HCT116 (cell line): ENCODE results near the gene RNF144B. TPM values are rescaled to one million over a fixed set of nuclear protein-coding genes. Genes with fewer than 3 reads are reported as not detected.

Experiments
- ATAC-seq: fragments of 200-7000 bp; cut with Tn5 transposase; 2 replicates; pipeline ENCODE4 v1.9.1; 2020; ENCODE audit warnings: mild to moderate bottlenecking, moderate library complexity
- BruUV-seq: library from RNA; stranded (reverse); fragments of 400-500 nt; replicated peaks from 2 replicates; lab custom pipeline; 2021; lab: Mats Ljungman, UMichigan
- CTCF ChIA-PET: fragments of 300-600 bp; sonication (Branson Sonifier 250); formaldehyde crosslinking; loops from one replicate; lab custom pipeline; 2021; ENCODE audit warnings: antibody characterized with exemption; lab: Charles Lee
- POLR2A ChIA-PET: fragments of 300-600, 350-600 bp; sonication (Branson Sonifier 250); formaldehyde crosslinking; loops from one replicate; lab custom pipeline; 2021; ENCODE audit warnings: antibody characterized with exemption; lab: Charles Lee
- RAD21 ChIA-PET, 2 experiments: fragments of 300-600 bp; sonication (Branson Sonifier 250); formaldehyde crosslinking; loops; one replicate each; lab custom pipeline; 2023; ENCODE audit warnings: low total read pairs in 2 of 2; ENCODE audit not compliant: uncharacterized antibody in 2 of 2, unreplicated experiment in 2 of 2, low non-redundant PET in 1 of 2; lab: Charles Lee
- DNase-seq: peaks from one replicate; pipeline ENCODE4 v3.0.0-alpha.2; 2010; ENCODE audit warnings: low read depth, low spot score
- H2AFZ ChIP-seq: fragments of 200-600 bp; shearing (Covaris generic), sonication (generic); 2 replicates; pipeline ENCODE4 v1.6.1; 2017; ENCODE audit warnings: low read depth, mixed run types, mixed read lengths, antibody characterized with exemption, low read length; ENCODE audit not compliant: poor library complexity, severe bottlenecking
- H3K27ac ChIP-seq: 2 replicates; pipeline ENCODE4 v1.5.1; 2012; ENCODE audit warnings: low read depth, low read length
- H3K27me3 ChIP-seq: fragments of 200-600 bp; sonication (generic); 2 replicates; pipeline ENCODE4 v1.6.1; 2016; ENCODE audit warnings: mixed run types, low read length, mixed read lengths; ENCODE audit not compliant: insufficient read depth
- H3K36me3 ChIP-seq, 2 experiments: fragments of 200-500 bp in 1 of 2; fragments of 200-600 bp in 1 of 2; sonication (Bioruptor generic) in 1 of 2; sonication (generic) in 1 of 2; 2 replicates each; pipeline versions ENCODE4 v1.5.1 to v1.6.1; 2014 to 2016; ENCODE audit warnings: low read length in 2 of 2, inconsistent platforms in 1 of 2, mixed read lengths in 1 of 2, mixed run types in 1 of 2; ENCODE audit not compliant: insufficient read depth in 2 of 2, control insufficient read depth in 1 of 2
- H3K4me1 ChIP-seq, 2 experiments: fragments of 200-600 bp in 1 of 2; sonication (generic) in 1 of 2; 2 replicates each; pipeline versions ENCODE4 v1.5.1 to v1.6.1; 2012 to 2017; ENCODE audit warnings: low read length in 2 of 2, inconsistent platforms in 1 of 2, mild to moderate bottlenecking in 1 of 2, mixed read lengths in 1 of 2, mixed run types in 1 of 2, moderate library complexity in 1 of 2; ENCODE audit not compliant: insufficient read depth in 2 of 2, control insufficient read depth in 1 of 2
- H3K4me2 ChIP-seq: fragments of 200-600 bp; sonication (generic); 2 replicates; pipeline ENCODE4 v1.6.1; 2017; ENCODE audit warnings: mixed run types, low read length, mixed read lengths
- H3K4me3 ChIP-seq, 2 experiments: fragments of 200-600 bp in 1 of 2; sonication (generic) in 1 of 2; replicated peaks in 1 of 2; 2 replicates each; pipeline ENCODE4 v1.5.1; 2011 to 2016; ENCODE audit warnings: low read length in 2 of 2, control low read depth in 1 of 2, low read depth in 1 of 2, mild to moderate bottlenecking in 1 of 2, mixed read lengths in 1 of 2, mixed run types in 1 of 2
- H3K79me2 ChIP-seq: fragments of 200-600 bp; sonication (generic); 2 replicates; pipeline ENCODE4 v1.6.1; 2017; ENCODE audit warnings: mild to moderate bottlenecking, mixed run types, low read length, moderate library complexity, mixed read lengths; ENCODE audit not compliant: insufficient read depth
- H3K9ac ChIP-seq: fragments of 200-600 bp; sonication (generic); 2 replicates; pipeline ENCODE4 v1.6.1; 2016; ENCODE audit warnings: low read length, mixed read lengths
- H3K9me2 ChIP-seq: fragments of 200-600 bp; sonication (generic), shearing (Covaris generic); 2 replicates; pipeline ENCODE4 v1.6.1; 2017; ENCODE audit warnings: mixed run types, mild to moderate bottlenecking, moderate library complexity; ENCODE audit not compliant: insufficient read depth
- H3K9me3 ChIP-seq, 2 experiments: fragments of 200-500 bp in 1 of 2; fragments of 200-600 bp in 1 of 2; sonication (Bioruptor generic) in 1 of 2; sonication (generic) in 1 of 2; 2 replicates each; pipeline ENCODE4 v1.6.1; 2014 to 2017; ENCODE audit warnings: low read length in 2 of 2, mixed read lengths in 2 of 2, inconsistent platforms in 1 of 2, low read depth in 1 of 2, mild to moderate bottlenecking in 1 of 2, mixed run types in 1 of 2, moderate library complexity in 1 of 2; ENCODE audit not compliant: control insufficient read depth in 1 of 2, insufficient read depth in 1 of 2
- H4K20me1 ChIP-seq: fragments of 200-600 bp; sonication (generic), shearing (Covaris generic); 2 replicates; pipeline ENCODE4 v1.6.1; 2017; ENCODE audit warnings: mixed run types, mild to moderate bottlenecking, moderate library complexity; ENCODE audit not compliant: insufficient read depth
- ATF3 ChIP-seq: IDR thresholded peaks from 2 replicates; pipeline ENCODE4 v1.6.1; 2012
- CBX3 ChIP-seq: IDR thresholded peaks from 2 replicates; pipeline ENCODE4 v1.6.1; 2012; ENCODE audit warnings: low read depth
- CEBPB ChIP-seq: IDR thresholded peaks from 2 replicates; pipeline ENCODE4 v1.6.1; 2012; ENCODE audit warnings: low read depth
- EGR1 ChIP-seq: IDR thresholded peaks from 2 replicates; pipeline ENCODE4 v1.6.1; 2012; ENCODE audit warnings: low read depth
- EZH2phosphoT487 ChIP-seq: fragments of 200-600 bp; IDR thresholded peaks from 2 replicates; pipeline ENCODE4 v1.6.1; 2018; ENCODE audit warnings: antibody characterized with exemption, borderline replicate concordance
- FOSL1 ChIP-seq: IDR thresholded peaks from 2 replicates; pipeline ENCODE4 v1.6.1; 2012; ENCODE audit warnings: low read depth
- JUND ChIP-seq: IDR thresholded peaks from 2 replicates; pipeline ENCODE4 v1.6.1; 2012
- MAX ChIP-seq: IDR thresholded peaks from 2 replicates; pipeline ENCODE4 v1.6.1; 2012
- POLR2A ChIP-seq: IDR thresholded peaks from 2 replicates; pipeline ENCODE4 v1.7.0; 2011; ENCODE audit warnings: borderline replicate concordance; ENCODE audit not compliant: insufficient read depth, insufficient read length; ENCODE audit errors: extremely low read depth
- POLR2AphosphoS5 ChIP-seq: IDR thresholded peaks from 2 replicates; pipeline ENCODE4 v1.6.1; 2011; ENCODE audit warnings: mild to moderate bottlenecking, low read depth, low read length, moderate library complexity
- SIN3A ChIP-seq: IDR thresholded peaks from 2 replicates; pipeline ENCODE4 v1.6.1; 2012; ENCODE audit warnings: low read depth
- TCF7L2 ChIP-seq: IDR thresholded peaks from 2 replicates; pipeline ENCODE4 v1.7.0; 2011; ENCODE audit warnings: borderline replicate concordance, inconsistent platforms; ENCODE audit not compliant: insufficient read depth, insufficient read length; ENCODE audit errors: extremely low read depth
- YY1 ChIP-seq: IDR thresholded peaks from 2 replicates; pipeline ENCODE4 v1.6.1; 2011; ENCODE audit warnings: low read length, low read depth, moderate library complexity, mild to moderate bottlenecking; ENCODE audit not compliant: insufficient replicate concordance; ENCODE audit errors: extremely low read depth
- ZFX ChIP-seq: fragments of 450-650 bp; IDR thresholded peaks from 2 replicates; pipeline ENCODE4 v1.6.1; 2017
- ZNF274 ChIP-seq: fragments of 200-500 bp; sonication (Bioruptor generic); IDR thresholded peaks from 2 replicates; pipeline ENCODE4 v1.6.1; 2014; ENCODE audit warnings: mild to moderate bottlenecking, low read depth, low read length, inconsistent platforms
- intact Hi-C: fragments of 100-400 bp; cut with micrococcal nuclease; formaldehyde crosslinking; loops from 2 replicates; pipeline ENCODE4 v1.10.0; 2022
- total RNA-seq: library from RNA; stranded (reverse); gene quantifications from one replicate; pipeline ENCODE4 v1.2.1, GENCODE V29; 2021; ENCODE audit not compliant: unreplicated experiment
- TF ChIP-seq, protein P1 (sequence below): IDR thresholded peaks from 2 replicates; pipeline ENCODE4 v1.6.1; 2011; ENCODE audit warnings: mild to moderate bottlenecking, low read length, moderate library complexity; ENCODE audit not compliant: insufficient replicate concordance; ENCODE audit errors: extremely low read depth

RNF144B gene
- total RNA-seq, 1 experiment from 2014 or later: 2.1 TPM

DNA sequence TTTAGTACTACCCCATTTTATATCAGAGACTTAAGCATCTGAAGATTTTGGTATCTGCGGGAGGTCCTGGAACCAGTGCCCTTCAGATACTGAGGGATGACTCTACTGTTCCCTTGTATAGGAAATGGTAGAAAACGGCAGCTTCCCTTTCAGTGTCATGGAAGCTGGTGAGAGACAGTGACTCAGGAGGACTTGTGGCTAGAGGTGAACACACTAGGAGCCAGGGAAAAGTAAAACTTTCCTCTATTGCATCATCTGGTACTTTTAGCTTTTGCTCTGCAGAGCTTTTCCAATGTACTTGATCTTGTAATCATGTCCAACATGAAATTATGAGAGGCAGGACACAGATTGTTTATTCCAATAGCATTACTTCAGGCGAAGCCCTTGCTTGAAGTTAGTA, 45.0 kb downstream of the RNF144B start (continued):
- no peak for TF ChIP-seq YY1
- no peak for TF ChIP-seq ZNF274
- no peak for TF ChIP-seq EZH2phosphoT487
- TF ChIP-seq TCF7L2: no peak
- TF ChIP-seq SIN3A: no peak
- TF ChIP-seq JUND: no peak
- TF ChIP-seq POLR2AphosphoS5: no peak
- no peak for TF ChIP-seq CEBPB
- no peak for TF ChIP-seq FOSL1
- no peak for TF ChIP-seq ZFX
- TF ChIP-seq, protein P1, sequence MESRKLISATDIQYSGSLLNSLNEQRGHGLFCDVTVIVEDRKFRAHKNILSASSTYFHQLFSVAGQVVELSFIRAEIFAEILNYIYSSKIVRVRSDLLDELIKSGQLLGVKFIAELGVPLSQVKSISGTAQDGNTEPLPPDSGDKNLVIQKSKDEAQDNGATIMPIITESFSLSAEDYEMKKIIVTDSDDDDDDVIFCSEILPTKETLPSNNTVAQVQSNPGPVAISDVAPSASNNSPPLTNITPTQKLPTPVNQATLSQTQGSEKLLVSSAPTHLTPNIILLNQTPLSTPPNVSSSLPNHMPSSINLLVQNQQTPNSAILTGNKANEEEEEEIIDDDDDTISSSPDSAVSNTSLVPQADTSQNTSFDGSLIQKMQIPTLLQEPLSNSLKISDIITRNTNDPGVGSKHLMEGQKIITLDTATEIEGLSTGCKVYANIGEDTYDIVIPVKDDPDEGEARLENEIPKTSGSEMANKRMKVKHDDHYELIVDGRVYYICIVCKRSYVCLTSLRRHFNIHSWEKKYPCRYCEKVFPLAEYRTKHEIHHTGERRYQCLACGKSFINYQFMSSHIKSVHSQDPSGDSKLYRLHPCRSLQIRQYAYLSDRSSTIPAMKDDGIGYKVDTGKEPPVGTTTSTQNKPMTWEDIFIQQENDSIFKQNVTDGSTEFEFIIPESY: no peak
- TF ChIP-seq EGR1: no peak
- TF ChIP-seq CBX3: no peak
- TF ChIP-seq, all 23 proteins: peak for 0

GRCh38 chr6:18432619-18433018, 45.5 kb downstream of the RNF144B start:
- Histone ChIP-seq H3K9me3 (no peaks in the 10 kb centered on the region), H3K4me1 (peaks cover 7 to 14% of the 10 kb centered on the region in 2 experiments), H3K27me3 (no peaks in the 10 kb centered on the region), H3K79me2 (no peaks in the 10 kb centered on the region), H3K4me2 (no peak overlapping the region), H4K20me1 (no peaks in the 10 kb centered on the region), H3K4me3 (no peak overlapping the region), H3K36me3 (no peaks in the 10 kb centered on the region), H3K9ac (no peak overlapping the region), H2AFZ (no peak overlapping the region), H3K9me2 (no peaks in the 10 kb centered on the region)
- CTCF ChIA-PET: no interaction called here
- POLR2A ChIA-PET: no interaction called here
- BruUV-seq: no TSS peak
- TF ChIP-seq YY1: no peak
- TF ChIP-seq POLR2A: no peak
- no peak for TF ChIP-seq MAX
- TF ChIP-seq CEBPB: no peak
- no peak for TF ChIP-seq ATF3
- TF ChIP-seq, all 23 proteins: peak for 0
- H3K27ac ChIP-seq: no peak overlapping the region
- no peak for DNase-seq
- intact Hi-C loops: no loop called here
- no peak for ATAC-seq
- RAD21 ChIA-PET: no interaction called here
